ENCODE data around the gene PRDM10.

PRDM10 gene

GRCh38 chr11:129978447-129978846 is 24.2 kb downstream of the PRDM10 start:
- TF ChIP-seq EZH2 (IDR thresholded peaks at IDR 0.05; ENCODE audit: borderline replicate concordance, low read length) = no peak
- no peak for TF ChIP-seq CTCF (IDR thresholded peaks at IDR 0.05; ENCODE audit: low read length)
- no peak overlapping the region for H3K4me2 ChIP-seq (ENCODE audit: low read length)
- H4K20me1 ChIP-seq (ENCODE audit: insufficient read depth, low read length) = no peaks in the 10 kb centered on the region
- H3K27me3 ChIP-seq (ENCODE audit: insufficient read depth, low read length) = no peaks in the 10 kb centered on the region
- H3K9me2 ChIP-seq (ENCODE audit: low read depth, low read length) = no peaks in the 10 kb centered on the region
- no peak overlapping the region for H2AFZ ChIP-seq (ENCODE audit: low read length)
- no peaks in the 10 kb centered on the region for H3K36me3 ChIP-seq (ENCODE audit: insufficient read depth, low read length)
- no peaks in the 10 kb centered on the region for H3F3A ChIP-seq (ENCODE audit: insufficient read depth, low read length)
- no peak overlapping the region for H3K4me3 ChIP-seq (ENCODE audit: low read depth, low read length, poor library complexity, severe bottlenecking)
- no peaks in the 10 kb centered on the region for H3K79me2 ChIP-seq (ENCODE audit: insufficient read depth, low read length)
- peaks cover 43% of the 10 kb centered on the region for H3K4me1 ChIP-seq (ENCODE audit: insufficient read depth, low read length, severe bottlenecking)
- H3K9ac ChIP-seq (ENCODE audit: low read length) = no peak overlapping the region
- H3K27ac ChIP-seq (ENCODE audit: low read depth, low read length, poor library complexity, severe bottlenecking) = no peak overlapping the region
- no peaks in the 10 kb centered on the region for H3K9me3 ChIP-seq (ENCODE audit: low read length)

DNA sequence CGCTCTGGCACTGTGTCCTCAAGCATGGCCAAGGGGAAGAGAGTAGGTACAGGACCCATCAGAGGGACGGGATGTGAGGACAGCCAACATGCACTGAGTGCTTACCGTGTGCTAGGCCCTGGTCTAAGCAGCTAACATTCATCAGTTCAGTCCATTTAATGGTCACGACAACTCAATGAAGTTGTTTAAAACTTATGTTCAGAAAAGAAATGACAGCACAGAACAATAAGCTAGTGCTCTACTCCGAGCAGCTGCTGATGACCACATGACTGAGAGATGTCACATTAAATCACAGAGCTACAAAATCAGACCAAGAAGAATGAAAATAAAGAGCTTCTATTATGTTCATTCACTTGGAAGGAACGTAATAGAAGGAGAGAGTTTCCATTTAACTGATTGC is 26.3 kb downstream of the PRDM10 start:
- Histone ChIP-seq H3F3A (ENCODE audit: insufficient read depth, low read length) (peaks cover 5% of the 10 kb centered on the region; the same call in 1 of the 2 replicates), H2AFZ (ENCODE audit: low read length) (no peak overlapping the region), H3K9me3 (ENCODE audit: low read length) (no peaks in the 10 kb centered on the region), H3K4me1 (ENCODE audit: insufficient read depth, low read length, severe bottlenecking) (peaks cover 60% of the 10 kb centered on the region), H4K20me1 (ENCODE audit: insufficient read depth, low read length) (no peaks in the 10 kb centered on the region), H3K9ac (ENCODE audit: low read length) (no peak overlapping the region), H3K79me2 (ENCODE audit: insufficient read depth, low read length) (no peaks in the 10 kb centered on the region), H3K27me3 (ENCODE audit: insufficient read depth, low read length) (no peaks in the 10 kb centered on the region), H3K4me2 (ENCODE audit: low read length) (no peak overlapping the region), H3K36me3 (ENCODE audit: insufficient read depth, low read length) (no peaks in the 10 kb centered on the region), H3K9me2 (ENCODE audit: low read depth, low read length) (no peaks in the 10 kb centered on the region), H3K27ac (ENCODE audit: low read depth, low read length, poor library complexity, severe bottlenecking) (peak overlapping the region; percentile 60), H3K4me3 (ENCODE audit: low read depth, low read length, poor library complexity, severe bottlenecking) (no peak overlapping the region)
- no peak for TF ChIP-seq CTCF (IDR thresholded peaks at IDR 0.05; ENCODE audit: low read length)
- no peak for TF ChIP-seq EZH2 (IDR thresholded peaks at IDR 0.05; ENCODE audit: borderline replicate concordance, low read length)

DNA sequence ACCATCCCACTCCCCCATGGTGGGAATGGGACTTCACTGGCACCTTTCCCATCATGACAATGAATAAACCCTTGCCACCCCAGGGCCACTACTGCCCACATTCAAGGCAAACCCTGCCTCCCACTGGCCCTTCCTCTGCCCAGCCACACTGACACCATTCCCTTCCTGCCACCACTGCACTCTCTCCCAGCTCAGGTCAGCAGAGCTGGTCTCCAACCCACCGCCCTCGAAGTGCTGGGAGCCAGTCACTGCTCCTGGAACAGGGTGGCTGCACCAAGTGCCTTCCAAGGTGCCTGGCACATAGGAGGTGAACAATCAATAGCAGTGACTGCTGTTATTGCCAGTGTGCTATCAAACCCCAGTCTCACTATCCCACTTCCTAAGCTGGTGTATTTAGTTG is 27.1 kb downstream of the PRDM10 start:
- TF ChIP-seq CTCF (IDR thresholded peaks at IDR 0.05; ENCODE audit: low read length) = no peak
- no peak for TF ChIP-seq EZH2 (IDR thresholded peaks at IDR 0.05; ENCODE audit: borderline replicate concordance, low read length)
- peaks cover 5% of the 10 kb centered on the region; the same call in 1 of the 2 replicates for H3F3A ChIP-seq (ENCODE audit: insufficient read depth, low read length)

More for the DNA sequence above, 27.1 kb downstream of the PRDM10 start:
- no peaks in the 10 kb centered on the region for H3K9me2 ChIP-seq (ENCODE audit: low read depth, low read length)
- no peak overlapping the region for H3K4me2 ChIP-seq (ENCODE audit: low read length)
- no peak overlapping the region for H2AFZ ChIP-seq (ENCODE audit: low read length)
- H3K4me1 ChIP-seq (ENCODE audit: insufficient read depth, low read length, severe bottlenecking) = peaks cover 56% of the 10 kb centered on the region
- H3K9ac ChIP-seq (ENCODE audit: low read length) = no peak overlapping the region
- no peaks in the 10 kb centered on the region for H3K9me3 ChIP-seq (ENCODE audit: low read length)
- no peak overlapping the region for H3K4me3 ChIP-seq (ENCODE audit: low read depth, low read length, poor library complexity, severe bottlenecking)
- peak overlapping the region; percentile 60 for H3K27ac ChIP-seq (ENCODE audit: low read depth, low read length, poor library complexity, severe bottlenecking)
- H3K36me3 ChIP-seq (ENCODE audit: insufficient read depth, low read length) = no peaks in the 10 kb centered on the region
- H4K20me1 ChIP-seq (ENCODE audit: insufficient read depth, low read length) = no peaks in the 10 kb centered on the region
- no peaks in the 10 kb centered on the region for H3K27me3 ChIP-seq (ENCODE audit: insufficient read depth, low read length)
- no peaks in the 10 kb centered on the region for H3K79me2 ChIP-seq (ENCODE audit: insufficient read depth, low read length)

Measured in OCI-LY1 (cell line).